A375 (cell line): ENCODE measurements around the gene NBL1. TPM values are rescaled to one million over a fixed set of nuclear protein-coding genes. Genes with fewer than 3 reads are reported as not detected.

Source experiments
- total RNA-seq: library from RNA; depleted of rRNA; stranded (reverse); fragments of >200 nt; shearing (Covaris generic); gene quantifications from 2 replicates; pipeline ENCODE4 v1.2.3, GENCODE V29; 2014; rRNA removed

The NBL1 gene, protein sequence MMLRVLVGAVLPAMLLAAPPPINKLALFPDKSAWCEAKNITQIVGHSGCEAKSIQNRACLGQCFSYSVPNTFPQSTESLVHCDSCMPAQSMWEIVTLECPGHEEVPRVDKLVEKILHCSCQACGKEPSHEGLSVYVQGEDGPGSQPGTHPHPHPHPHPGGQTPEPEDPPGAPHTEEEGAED
- total RNA-seq: 42.2 and 47.6 TPM in 2 replicates

DNA sequence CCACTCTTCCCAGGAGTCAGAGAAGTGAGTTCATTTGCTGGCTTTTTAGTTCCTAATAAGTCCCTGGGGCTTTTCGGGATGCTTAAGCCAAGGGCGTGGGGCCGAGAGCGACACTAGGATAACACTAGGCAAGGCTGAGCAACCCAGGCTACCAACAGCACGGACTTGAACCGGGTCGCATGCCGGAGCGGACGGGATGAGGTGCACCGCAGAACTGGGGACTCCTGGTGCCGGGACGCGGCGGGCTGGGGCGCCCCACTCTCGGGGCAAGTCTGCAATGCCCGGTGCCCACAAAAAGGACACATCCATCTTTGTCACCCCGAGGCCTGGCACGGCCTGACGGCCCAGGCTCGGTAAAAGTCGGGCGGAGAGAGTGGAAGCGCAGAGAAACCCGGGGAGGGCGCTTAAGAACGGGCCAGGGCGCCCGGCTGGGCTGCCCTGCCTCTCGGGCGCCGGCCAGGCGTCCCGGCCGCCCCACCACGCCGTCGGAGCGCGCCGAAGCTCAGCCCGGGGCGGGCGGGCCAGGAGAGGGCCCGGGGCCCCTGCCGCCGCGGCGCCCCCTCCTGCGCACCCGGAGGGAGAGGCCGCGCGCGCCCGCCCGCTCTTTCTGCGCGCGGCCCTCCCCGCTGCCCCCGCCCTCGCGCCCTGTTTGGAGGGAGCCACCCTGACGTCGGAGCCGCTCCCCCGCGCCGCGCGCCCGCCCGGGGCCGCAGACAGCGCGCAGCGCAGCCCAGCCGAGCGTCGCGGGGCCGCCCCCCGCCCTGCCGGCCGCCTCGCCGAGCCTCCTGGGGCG lies at the start of gene NBL1:
TSS of gene NBL1 (plus strand) at position 710 of the 793 bp plus-strand sequence. CDS start 10,720 bp downstream, outside the sequence.

DNA sequence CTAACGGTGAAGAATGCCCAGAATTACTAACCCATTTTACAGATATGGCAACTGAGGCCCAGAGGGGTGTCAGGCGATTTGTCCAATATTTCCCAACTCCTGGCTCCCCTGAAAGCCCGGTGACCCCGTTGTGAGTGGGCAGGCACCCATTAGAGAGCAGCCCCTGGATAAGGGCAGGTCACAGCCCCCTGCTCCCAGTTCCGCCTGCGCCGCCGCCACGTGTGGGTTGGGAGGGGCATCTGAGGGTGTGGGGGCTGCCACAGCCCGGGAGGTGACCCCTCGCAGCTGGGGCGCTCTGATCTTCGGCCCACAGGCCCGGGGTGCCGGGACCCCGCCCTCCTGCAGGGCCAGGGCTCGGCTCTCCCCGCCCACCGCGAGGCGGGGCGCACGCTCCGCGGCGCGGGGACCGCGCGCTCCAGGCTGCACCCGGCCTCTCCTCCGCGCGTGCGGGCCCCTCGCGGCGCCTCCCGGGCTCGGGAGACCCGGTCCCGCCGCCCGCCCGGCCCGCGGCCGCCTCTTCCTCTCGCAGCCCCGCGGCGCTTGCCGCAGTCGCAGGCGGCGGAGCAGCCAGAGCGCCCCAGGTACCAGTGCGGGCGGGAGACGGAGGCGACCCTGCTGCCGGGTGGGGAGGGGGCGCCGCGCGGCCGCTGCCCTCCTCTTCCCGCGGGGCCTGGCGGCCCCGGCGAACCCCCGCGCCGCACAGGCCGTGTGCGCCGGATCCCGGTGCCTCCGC lies 20.5 kb downstream of the NBL1 start, which contains the start of gene HTR6:
TSS of gene HTR6 (plus strand) at position 423 of the 733 bp plus-strand sequence. CDS start 879 bp downstream, outside the sequence.

Other genes with a start within 250 kb of the NBL1 start
- 70.0 and 78.5 TPM in 2 replicates for gene CAPZB, start 158.8 kb upstream of the NBL1 start, total RNA-seq
- 0.15 and 0.27 TPM in 2 replicates for gene HTR6, start 20.6 kb downstream of the NBL1 start, total RNA-seq
- 15.9 and 17.8 TPM in 2 replicates for gene TMCO4, start 155.6 kb downstream of the NBL1 start, total RNA-seq
- gene RNF186, start 171.0 kb downstream of the NBL1 start, total RNA-seq: not detected in 2 replicates
- gene OTUD3, start 238.1 kb downstream of the NBL1 start, total RNA-seq: 3.0 and 4.5 TPM in 2 replicates